Neural cell (in vitro differentiated cells): ENCODE data around the gene MCM5. TPM values are rescaled to one million over a fixed set of nuclear protein-coding genes. Genes with fewer than 3 reads are reported as not detected.

Source experiments
- H2AFZ ChIP-seq: fragments of 200-600, 300-800 bp; sonication (generic), shearing (Covaris generic); 2 replicates; pipeline ENCODE4 v1.6.0; 2014; ENCODE audit warnings: low read depth, mild to moderate bottlenecking, antibody characterized with exemption, low read length, moderate library complexity
- H3F3A ChIP-seq: fragments of 200-600 bp; shearing (Covaris generic); 2 replicates; pipeline ENCODE4 v1.6.1; 2016; ENCODE audit warnings: mild to moderate bottlenecking, moderate library complexity, mixed read lengths, antibody characterized with exemption, low read length; ENCODE audit not compliant: insufficient read depth, poor library complexity, severe bottlenecking
- H3K27ac ChIP-seq: fragments of 200-600, 300-800 bp; sonication (generic), shearing (Covaris generic); 2 replicates; pipeline ENCODE4 v1.5.1; 2014; ENCODE audit warnings: mild to moderate bottlenecking, low read length, moderate library complexity
- H3K27me3 ChIP-seq: fragments of 300-800, 200-600 bp; sonication (generic), shearing (Covaris generic); 2 replicates; pipeline ENCODE4 v1.6.0; 2014; ENCODE audit warnings: mild to moderate bottlenecking, low read depth, low read length, moderate library complexity; ENCODE audit not compliant: insufficient read depth
- H3K36me3 ChIP-seq: fragments of 300-800, 200-600 bp; sonication (generic), shearing (Covaris generic); 2 replicates; pipeline ENCODE4 v1.5.1; 2014; ENCODE audit warnings: mild to moderate bottlenecking, antibody characterized with exemption, low read length, moderate library complexity; ENCODE audit not compliant: insufficient read depth
- H3K4me2 ChIP-seq: fragments of 300-800, 200-600 bp; sonication (generic), shearing (Covaris generic); 2 replicates; pipeline ENCODE4 v1.6.0; 2014; ENCODE audit warnings: mild to moderate bottlenecking, low read length
- H3K4me3 ChIP-seq: fragments of 300-800, 200-600 bp; sonication (generic), shearing (Covaris generic); 2 replicates; pipeline ENCODE4 v1.5.1; 2014; ENCODE audit warnings: mild to moderate bottlenecking, low read length, moderate library complexity
- H3K79me2 ChIP-seq: fragments of 200-600 bp; shearing (Covaris generic); replicated peaks from 2 replicates; pipeline ENCODE4 v1.6.0; 2014; ENCODE audit warnings: mild to moderate bottlenecking, low read length, moderate library complexity; ENCODE audit not compliant: insufficient read depth
- H3K9ac ChIP-seq: fragments of 300-800, 200-600 bp; sonication (generic), shearing (Covaris generic); 2 replicates; pipeline ENCODE4 v1.6.1; 2016; ENCODE audit warnings: mild to moderate bottlenecking, low read length, mixed read lengths
- H3K9me2 ChIP-seq: fragments of 200-600 bp; shearing (Covaris generic); 2 replicates; pipeline ENCODE4 v1.6.1; 2016; ENCODE audit warnings: mild to moderate bottlenecking, low read length, mixed read lengths; ENCODE audit not compliant: insufficient read depth
- H3K9me3 ChIP-seq: fragments of 200-600, 300-800 bp; sonication (generic), shearing (Covaris generic); 2 replicates; pipeline ENCODE4 v1.6.1; 2016; ENCODE audit warnings: mild to moderate bottlenecking, mixed run types, low read length, moderate library complexity, mixed read lengths
- H4K20me1 ChIP-seq: fragments of 200-600 bp; shearing (Covaris generic); 2 replicates; pipeline ENCODE4 v1.6.1; 2016; ENCODE audit warnings: mild to moderate bottlenecking, mixed run types; ENCODE audit not compliant: insufficient read depth
- CTCF ChIP-seq: fragments of 450-650 bp; IDR thresholded peaks from 2 replicates; pipeline ENCODE4 v1.5.1; 2014; ENCODE audit warnings: antibody characterized with exemption, mild to moderate bottlenecking, moderate library complexity; ENCODE audit not compliant: poor library complexity, severe bottlenecking
- EP300 ChIP-seq: fragments of 450-650 bp; conservative IDR thresholded peaks from 2 replicates; pipeline ENCODE4 v1.6.1; 2014; ENCODE audit warnings: antibody characterized with exemption, mild to moderate bottlenecking, moderate library complexity; ENCODE audit not compliant: poor library complexity, severe bottlenecking
- EZH2 ChIP-seq: fragments of 200-600, 300-800 bp; shearing (Covaris generic), sonication (generic); IDR thresholded peaks from 2 replicates; pipeline ENCODE4 v1.6.1; 2014; ENCODE audit warnings: antibody characterized with exemption, low read length, borderline replicate concordance, mild to moderate bottlenecking; ENCODE audit not compliant: insufficient read depth, poor library complexity, severe bottlenecking
- MXI1 ChIP-seq: fragments of 450-650 bp; conservative IDR thresholded peaks from 2 replicates; pipeline ENCODE4 v1.6.1; 2014; ENCODE audit warnings: antibody characterized with exemption, mild to moderate bottlenecking; ENCODE audit not compliant: poor library complexity, severe bottlenecking
- POLR2AphosphoS5 ChIP-seq: IDR thresholded peaks from 2 replicates; pipeline ENCODE4 v1.6.1; 2012
- RAD21 ChIP-seq: fragments of 450-650 bp; conservative IDR thresholded peaks from 2 replicates; pipeline ENCODE4 v1.6.1; 2014; ENCODE audit warnings: antibody characterized with exemption, mild to moderate bottlenecking, moderate library complexity
- REST ChIP-seq: IDR thresholded peaks from 2 replicates; pipeline ENCODE4 v1.6.1; 2012; ENCODE audit warnings: borderline replicate concordance
- SMC3 ChIP-seq: fragments of 450-650 bp; conservative IDR thresholded peaks from 2 replicates; pipeline ENCODE4 v1.6.1; 2014; ENCODE audit warnings: antibody characterized with exemption, mild to moderate bottlenecking, moderate library complexity; ENCODE audit not compliant: poor library complexity
- TAF1 ChIP-seq: IDR thresholded peaks from 2 replicates; pipeline ENCODE4 v1.6.1; 2012; ENCODE audit warnings: low read depth
- polyA plus RNA-seq: library from polyadenylated mRNA; depleted of rRNA; stranded (reverse); fragments of >200 nt; gene quantifications from 2 replicates; pipeline ENCODE4 v1.2.3, GENCODE V29; 2014

Gene MCM5
- polyA plus RNA-seq, 1 donor from 2014 or later: 6.9 TPM

- no peak overlapping the region for H3K4me2 ChIP-seq
- no peaks in the 10 kb centered on the region for H3K27me3 ChIP-seq
- H3K36me3 ChIP-seq: no peaks in the 10 kb centered on the region
- TF ChIP-seq TAF1: no peak
- no peak for TF ChIP-seq REST
- no peak for TF ChIP-seq MXI1
- no peak for TF ChIP-seq EP300
- TF ChIP-seq CTCF: no peak
- no peak for TF ChIP-seq POLR2AphosphoS5
- TF ChIP-seq SMC3: no peak
- no peak for TF ChIP-seq RAD21
- TF ChIP-seq EZH2: no peak
- no peaks in the 10 kb centered on the region for H3K9me2 ChIP-seq
- no peaks in the 10 kb centered on the region for H3K9me3 ChIP-seq
- H3F3A ChIP-seq: no peaks in the 10 kb centered on the region
- H2AFZ ChIP-seq: no peak overlapping the region
- H4K20me1 ChIP-seq: no peaks in the 10 kb centered on the region
- H3K27ac ChIP-seq: no peak overlapping the region
- no peaks in the 10 kb centered on the region for H3K79me2 ChIP-seq
- H3K4me3 ChIP-seq: no peak overlapping the region
- no peak overlapping the region for H3K9ac ChIP-seq
Measured at GRCh38 chr22:35424761-35425160, 24.8 kb downstream of the MCM5 start.

DNA sequence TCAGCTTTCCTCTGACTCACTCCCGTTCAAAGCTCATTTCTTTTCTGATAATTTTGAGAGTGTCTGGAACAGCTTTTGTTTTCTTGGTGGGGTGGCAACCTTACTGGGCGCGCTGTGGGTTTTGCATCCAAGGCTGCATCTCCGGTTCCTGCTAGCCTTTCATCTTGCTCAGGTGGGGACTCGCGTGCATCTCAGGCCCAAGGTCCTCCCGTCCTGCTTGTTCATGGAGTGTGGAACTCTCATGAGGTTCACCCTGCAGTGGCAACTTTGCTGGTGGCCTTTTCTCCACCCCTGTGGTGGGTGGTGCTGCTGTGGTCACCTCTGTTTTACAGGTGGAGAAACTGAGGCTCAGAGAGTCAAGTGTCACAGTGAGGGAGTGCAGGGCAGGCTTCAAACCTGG, 25.6 kb downstream of the MCM5 start:
- Histone ChIP-seq H3K36me3 (no peaks in the 10 kb centered on the region), H3K9me2 (no peaks in the 10 kb centered on the region), H2AFZ (no peak overlapping the region), H3K4me2 (no peak overlapping the region), H4K20me1 (no peaks in the 10 kb centered on the region), H3F3A (no peaks in the 10 kb centered on the region), H3K9me3 (no peaks in the 10 kb centered on the region), H3K4me3 (no peak overlapping the region), H3K79me2 (no peaks in the 10 kb centered on the region), H3K27me3 (no peaks in the 10 kb centered on the region), H3K27ac (no peak overlapping the region), H3K9ac (no peak overlapping the region)
- no peak for TF ChIP-seq SMC3
- no peak for TF ChIP-seq EP300
- TF ChIP-seq MXI1: no peak
- TF ChIP-seq EZH2: no peak
- TF ChIP-seq REST: no peak
- no peak for TF ChIP-seq POLR2AphosphoS5
- TF ChIP-seq CTCF: no peak
- TF ChIP-seq RAD21: no peak
- TF ChIP-seq TAF1: no peak
